ENCODE measurements around the gene NRBF2.

NRBF2 gene

GRCh38 chr10:63157845-63158624 lies 24.9 kb downstream of the NRBF2 start:
- DNase-seq (ENCODE audit: low read depth, low spot score): no peak

- DNase-seq (ENCODE audit: low read depth, low spot score): no peak
These were observed 28.5 kb downstream of the NRBF2 start for GRCh38 chr10:63161592-63161991.

GRCh38 chr10:63164166-63164623 lies 31.1 kb downstream of the NRBF2 start:
- no peak for DNase-seq (ENCODE audit: low read depth, low spot score)

GRCh38 chr10:63165249-63165648 lies 32.1 kb downstream of the NRBF2 start:
- no peak for DNase-seq (ENCODE audit: low read depth, low spot score)

DNA sequence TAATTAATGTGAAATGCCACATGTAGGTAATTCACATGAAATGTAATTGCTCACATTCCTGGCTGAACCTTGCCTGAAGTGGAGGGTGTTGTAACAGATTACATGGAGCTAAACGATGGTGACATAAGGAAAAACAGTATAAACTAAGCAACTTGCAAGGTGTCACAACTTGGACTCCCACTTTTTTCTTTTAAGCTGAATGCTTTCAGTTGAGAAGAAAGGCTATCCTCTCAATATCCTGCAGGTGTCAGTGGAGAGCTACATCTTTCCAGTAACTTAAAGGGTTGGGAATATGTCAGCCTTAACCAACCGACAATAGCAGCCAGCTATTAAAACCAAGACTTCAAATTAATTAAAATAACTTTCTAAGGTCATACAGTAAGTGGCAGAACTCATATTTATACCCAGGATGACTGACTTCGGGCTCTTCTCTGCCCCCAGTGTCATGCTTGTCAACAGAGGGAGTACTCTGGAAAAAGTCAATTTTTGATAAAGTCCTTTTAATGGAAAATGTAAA lies 33.7 kb downstream of the NRBF2 start:
- DNase-seq (ENCODE audit: low read depth, low spot score): no peak

GRCh38 chr10:63168821-63169462 lies 35.8 kb downstream of the NRBF2 start:
- DNase-seq (ENCODE audit: low read depth, low spot score): no peak

DNA sequence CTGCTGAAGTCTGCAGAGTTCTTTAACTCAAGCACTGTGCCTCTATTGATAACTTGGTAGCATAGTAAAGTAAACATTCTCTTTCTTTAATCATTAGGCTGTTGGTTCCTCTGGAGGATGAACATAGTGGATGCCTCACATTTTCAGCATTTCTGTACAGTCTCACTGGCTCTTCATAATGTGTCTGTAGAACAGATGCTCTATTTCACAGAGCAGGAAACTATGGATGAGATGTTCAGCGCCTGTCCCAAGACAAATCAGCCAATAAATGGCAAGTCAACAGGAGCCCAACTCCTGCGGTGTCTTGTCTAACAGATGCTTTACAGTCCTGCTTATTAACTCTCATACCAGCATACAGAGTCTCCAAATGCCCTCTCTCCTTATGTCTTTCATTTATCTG lies 36.5 kb downstream of the NRBF2 start:
- no peak for DNase-seq (ENCODE audit: low read depth, low spot score)

GRCh38 chr10:63171255-63171855 lies 38.2 kb downstream of the NRBF2 start:
- no peak for DNase-seq (ENCODE audit: low read depth, low spot score)

- no peak for DNase-seq (ENCODE audit: low read depth, low spot score)
These were observed 38.8 kb downstream of the NRBF2 start for GRCh38 chr10:63171926-63172325.

DNA sequence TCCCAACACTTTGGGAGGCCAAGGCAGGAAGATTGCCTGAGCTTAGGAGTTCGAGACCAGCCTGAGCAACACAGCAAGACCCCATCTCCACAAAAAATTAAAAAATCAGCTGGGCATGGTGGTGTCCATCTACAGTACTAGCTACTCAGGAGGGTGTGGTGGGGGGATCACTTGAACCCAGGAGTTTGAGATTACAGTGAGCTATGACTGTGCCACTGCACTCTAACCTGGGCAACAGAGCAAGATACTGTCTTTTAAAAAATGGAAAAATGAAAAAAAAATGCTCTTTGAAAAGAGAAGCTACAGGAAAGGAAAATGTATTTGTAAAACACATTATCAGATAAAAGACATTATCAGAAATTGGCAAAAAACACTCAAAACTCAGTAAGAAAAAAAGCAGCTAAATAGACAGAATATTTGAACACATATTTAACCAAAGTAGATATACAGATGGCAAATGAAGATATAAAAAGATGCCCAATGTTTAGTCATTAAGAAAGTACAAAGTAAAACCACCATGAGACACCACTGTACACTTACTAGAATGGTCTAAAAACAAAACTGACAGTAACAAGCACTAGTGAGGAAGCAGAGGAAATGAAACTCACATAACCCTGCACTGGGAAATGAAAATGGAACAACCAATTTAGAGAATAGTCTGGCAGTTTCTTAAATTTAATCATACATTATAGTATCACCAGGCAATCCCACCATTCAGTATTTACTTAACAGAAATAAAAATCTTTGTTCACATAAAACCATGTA lies 40.5 kb downstream of the NRBF2 start:
- DNase-seq (ENCODE audit: low read depth, low spot score): no peak

- no peak for DNase-seq (ENCODE audit: low read depth, low spot score)
These were observed 42.4 kb downstream of the NRBF2 start for GRCh38 chr10:63175534-63175933.

DNA sequence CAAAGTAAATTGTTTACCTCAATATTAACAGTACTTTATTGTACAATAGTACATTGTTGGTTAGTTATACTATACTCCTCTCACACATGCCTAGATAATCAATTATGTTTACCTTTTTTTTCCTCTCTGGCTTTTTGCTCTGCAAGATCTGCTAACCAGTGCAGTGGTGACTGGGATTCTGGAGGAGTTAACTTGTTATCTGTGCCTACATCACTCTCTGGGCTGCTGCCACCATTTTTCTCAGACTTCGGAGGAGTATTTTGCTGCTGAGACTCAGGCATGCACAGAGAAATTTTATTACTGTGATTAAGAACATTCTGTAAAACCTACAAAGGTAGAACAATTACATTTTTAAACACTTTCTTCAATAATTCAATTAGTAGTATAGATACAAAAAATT lies 59.7 kb downstream of the NRBF2 start:
- no peak for DNase-seq (ENCODE audit: low read depth, low spot score)

DNA sequence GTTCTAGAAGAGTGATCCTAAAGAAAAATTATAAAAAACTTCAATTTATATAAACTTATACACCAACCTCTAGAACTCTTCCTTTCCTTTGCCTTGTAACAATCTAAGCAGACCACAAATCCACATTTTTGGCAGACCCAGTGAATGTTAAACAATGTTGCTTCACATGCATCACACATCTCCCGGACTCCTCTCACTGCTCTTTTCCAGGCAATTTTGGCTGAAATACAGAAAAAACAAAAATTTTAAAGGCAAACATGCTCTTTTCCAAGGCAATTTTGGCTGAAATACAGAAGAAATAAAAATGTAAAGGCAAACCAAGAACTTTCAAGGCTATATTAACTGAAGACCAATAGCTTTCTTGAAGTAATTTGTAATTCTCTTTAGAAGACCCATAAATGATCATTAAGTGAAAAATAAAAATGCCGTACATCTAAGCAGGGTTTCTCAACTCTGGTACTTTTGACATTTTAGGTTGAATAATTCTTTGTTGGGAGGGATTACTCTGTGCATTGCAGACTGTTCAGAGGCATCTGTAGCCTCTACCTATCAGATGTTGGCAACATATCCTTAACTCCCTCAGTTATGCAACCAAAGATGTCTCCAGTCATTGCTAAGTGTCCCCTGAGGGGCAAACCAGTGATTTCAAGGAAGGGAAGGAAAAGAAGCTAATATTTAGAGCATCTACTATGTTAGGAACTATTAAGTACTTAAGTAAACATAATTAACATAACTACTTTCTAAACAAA lies 64.4 kb downstream of the NRBF2 start:
- no peak for DNase-seq (ENCODE audit: low read depth, low spot score)

- DNase-seq (ENCODE audit: low read depth, low spot score): no peak
These were observed 66.6 kb downstream of the NRBF2 start for GRCh38 chr10:63199716-63200115.

GRCh38 chr10:63200431-63200830 lies 67.3 kb downstream of the NRBF2 start:
- DNase-seq (ENCODE audit: low read depth, low spot score): no peak

DNA sequence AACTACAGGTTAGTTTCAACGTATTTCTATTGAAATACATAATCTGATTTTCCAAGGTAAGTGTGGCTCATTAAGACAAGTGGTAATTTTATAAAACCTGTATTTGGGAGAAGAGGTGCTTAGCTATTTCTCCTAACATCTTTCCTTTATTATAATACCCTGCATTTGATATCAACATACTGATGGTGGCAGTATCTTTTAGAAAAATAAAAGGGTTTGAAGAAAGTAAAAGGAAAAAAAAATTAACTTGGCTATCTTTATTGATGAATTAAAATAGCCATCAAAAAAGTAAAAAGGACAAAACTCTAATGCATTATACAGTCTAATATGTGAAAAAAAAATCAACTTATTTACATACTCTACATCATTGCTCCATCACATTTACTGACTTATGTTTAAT lies 68.0 kb downstream of the NRBF2 start:
- DNase-seq (ENCODE audit: low read depth, low spot score): no peak
